T-helper 1 cell treated with Interleukin-12 subunit alpha and Interleukin-12 subunit beta and Interleukin-4 antibody, amounts not matched to agents 30 ng/mL and 1 ng/mL, for 36 hours (primary cell): ENCODE results near the gene CYP46A1. TPM values are rescaled to one million over a fixed set of nuclear protein-coding genes. Genes with fewer than 3 reads are reported as not detected.

ENCODE experiments used
- intact Hi-C: fragments of 100-400 bp; cut with micrococcal nuclease; formaldehyde crosslinking; loops from one replicate; pipeline ENCODE4 v1.15.1; 2024
- total RNA-seq: library from RNA; stranded (reverse); gene quantifications from 2 replicates; pipeline ENCODE4 v1.2.3, GENCODE V29; 2022

Gene CYP46A1
- total RNA-seq, 1 donor from 2014 or later = not detected

DNA sequence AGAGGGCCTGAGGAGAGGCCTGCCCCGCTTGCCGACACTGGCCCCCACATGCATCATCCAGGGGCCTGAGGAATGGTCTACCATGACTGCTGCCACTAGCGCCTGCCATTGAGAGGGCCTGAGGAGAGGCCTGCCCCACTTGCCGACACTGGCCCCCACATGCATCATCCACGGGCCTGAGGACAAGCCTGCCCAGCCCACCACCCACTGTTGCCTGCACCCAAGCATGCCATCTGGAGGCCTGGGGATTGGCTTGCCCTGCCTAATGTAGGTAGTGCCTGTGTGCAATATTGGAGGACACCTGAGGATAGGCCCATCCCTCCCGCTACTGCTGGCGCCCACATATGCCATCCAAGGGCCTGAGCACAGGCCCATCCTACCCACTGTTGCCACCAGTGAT, 24.4 kb downstream of the CYP46A1 start:
- intact Hi-C loops = no loop called here

DNA sequence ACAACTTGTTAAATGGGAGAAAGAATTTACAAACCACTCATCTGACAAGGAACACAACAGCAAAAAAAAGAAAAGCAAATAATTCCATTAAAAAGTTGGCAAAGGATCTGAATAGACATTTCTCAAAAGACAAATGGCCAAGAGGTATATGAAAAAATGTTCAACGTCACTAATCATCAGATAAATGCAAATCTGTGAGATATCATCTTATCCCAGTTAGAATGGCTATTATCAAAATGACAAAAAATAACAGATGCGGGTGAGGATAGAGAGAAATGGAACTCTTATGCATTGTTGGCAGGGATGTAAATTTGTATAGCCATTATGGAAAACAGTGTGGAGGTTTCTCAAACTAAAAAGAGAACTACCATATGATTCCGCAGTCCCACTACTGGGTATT, 29.9 kb downstream of the CYP46A1 start:
- intact Hi-C loops = no loop called here

DNA sequence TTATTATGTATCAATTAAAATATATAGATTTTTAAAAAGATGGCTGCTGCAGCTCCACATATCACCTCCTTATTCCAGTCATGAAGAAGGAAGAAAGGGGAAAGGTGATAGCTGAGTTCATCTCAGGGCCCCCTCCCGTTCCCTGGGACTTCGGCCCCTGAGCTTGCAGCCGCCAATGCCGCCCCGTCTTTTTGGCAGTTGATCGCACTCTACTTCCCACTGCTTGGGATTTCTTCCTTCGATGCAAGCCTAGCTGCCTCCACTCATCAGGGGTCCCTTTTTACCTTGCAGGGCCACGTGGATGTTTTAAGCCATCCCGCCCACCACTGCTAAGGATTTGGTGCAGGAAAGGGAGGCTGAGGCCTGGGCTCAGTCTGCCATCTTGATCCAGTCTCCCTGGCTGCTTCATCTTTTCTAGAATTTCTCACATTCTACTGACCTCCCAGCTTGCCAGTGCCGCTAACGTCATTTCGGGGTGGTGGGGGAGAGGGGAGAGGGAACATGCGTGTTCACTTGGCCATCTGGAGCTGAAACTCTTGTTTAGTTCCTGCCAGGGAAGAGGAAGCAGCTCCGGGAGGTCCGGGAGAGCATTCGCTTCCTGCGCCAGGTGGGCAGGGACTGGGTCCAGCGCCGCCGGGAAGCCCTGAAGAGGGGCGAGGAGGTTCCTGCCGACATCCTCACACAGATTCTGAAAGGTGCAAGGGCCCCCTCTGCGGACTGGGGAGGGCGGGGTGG, 31.3 kb downstream of the CYP46A1 start:
- intact Hi-C loops = no loop called here

DNA sequence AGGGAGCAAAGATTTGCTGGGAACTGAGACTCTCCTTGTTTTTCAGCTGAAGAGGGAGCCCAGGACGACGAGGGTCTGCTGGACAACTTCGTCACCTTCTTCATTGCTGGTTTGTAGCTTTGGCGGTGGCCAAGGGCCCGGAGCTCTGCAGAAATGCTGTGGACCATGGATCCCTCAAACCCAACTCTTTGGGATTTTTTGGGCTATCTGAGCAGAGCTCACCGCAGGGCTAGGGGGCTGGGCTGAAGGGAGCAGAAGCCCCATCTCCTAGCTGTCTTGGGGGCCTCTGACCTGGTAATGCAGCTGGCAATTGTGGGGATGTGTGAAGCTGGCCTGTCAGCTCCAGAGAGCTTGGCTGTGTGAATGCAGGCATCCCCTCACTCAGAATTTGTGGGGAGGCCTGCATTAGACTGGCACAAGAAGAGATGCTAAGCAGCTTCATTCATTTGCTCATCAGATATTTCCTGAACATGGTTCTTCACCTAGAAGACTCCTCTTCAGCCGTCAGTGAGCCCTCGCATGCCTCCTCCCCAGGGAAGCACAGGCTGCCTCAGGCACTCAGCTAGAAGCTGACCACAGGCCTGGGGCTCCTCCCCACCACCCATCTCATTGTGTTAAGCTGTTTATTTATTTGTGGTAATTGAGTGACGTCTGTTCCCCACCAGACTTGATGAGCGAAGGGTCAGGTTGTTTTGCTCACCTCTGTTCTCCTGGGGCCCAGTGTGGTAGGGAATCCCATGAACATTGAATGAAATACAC, 32.2 kb downstream of the CYP46A1 start:
- intact Hi-C loops = no loop called here

DNA sequence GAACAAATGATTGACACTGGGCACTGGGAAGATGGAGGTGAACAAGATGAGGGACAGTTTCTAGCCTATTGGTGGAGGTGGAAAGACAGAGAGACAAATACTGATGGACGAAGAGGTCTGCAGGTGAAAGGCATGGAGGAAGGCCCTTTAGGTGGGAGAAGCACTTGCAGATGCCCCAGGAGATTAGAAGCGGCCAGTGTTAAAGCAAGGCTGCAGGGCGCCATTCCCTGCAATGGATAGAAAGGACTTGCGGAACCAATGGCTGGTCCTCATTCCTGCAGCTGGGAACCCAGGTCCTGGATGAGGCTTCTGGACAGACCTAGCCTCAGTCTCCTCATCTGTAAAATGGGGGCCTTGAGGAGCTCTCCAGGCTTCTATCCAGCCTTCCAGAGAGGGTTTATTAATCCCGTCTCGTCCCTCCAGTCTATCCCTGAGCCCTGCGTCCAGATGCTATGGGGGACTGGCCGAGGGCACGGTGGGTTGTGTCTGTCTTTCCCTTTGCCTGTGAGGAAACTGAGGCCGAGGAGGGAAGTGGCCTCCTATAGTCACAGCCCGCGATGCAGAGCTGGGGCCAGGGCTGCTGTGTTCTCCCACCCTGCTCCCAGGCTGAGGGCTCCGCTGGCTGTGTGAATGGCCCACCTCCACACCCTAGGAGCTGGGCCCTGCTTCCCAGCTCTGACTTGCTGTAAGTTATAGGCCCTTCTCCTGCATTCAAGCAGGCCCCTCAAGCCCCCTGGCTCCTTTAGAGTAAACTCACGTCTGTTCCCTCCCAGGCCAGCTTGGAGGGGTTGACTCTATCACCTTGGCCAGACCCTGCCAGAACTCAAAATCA, 33.0 kb downstream of the CYP46A1 start:
- intact Hi-C loops = no loop called here

DNA sequence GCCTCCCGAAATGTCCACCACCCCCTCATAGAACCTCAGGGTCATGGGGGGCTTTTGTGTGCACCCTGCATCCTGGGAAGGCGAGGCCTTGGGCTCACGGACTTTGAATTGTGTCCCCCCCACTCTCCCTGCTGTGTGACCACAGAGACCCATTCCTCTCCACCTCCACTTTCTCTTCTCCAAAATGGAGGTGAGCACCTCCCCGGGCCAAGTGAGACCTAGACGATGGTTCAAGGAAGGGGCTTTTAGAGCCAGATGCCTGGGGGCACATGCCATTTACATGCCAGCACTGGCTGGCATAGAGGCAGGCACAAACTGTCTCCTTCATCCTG, 33.5 kb downstream of the CYP46A1 start:
- intact Hi-C loops = no loop called here

DNA sequence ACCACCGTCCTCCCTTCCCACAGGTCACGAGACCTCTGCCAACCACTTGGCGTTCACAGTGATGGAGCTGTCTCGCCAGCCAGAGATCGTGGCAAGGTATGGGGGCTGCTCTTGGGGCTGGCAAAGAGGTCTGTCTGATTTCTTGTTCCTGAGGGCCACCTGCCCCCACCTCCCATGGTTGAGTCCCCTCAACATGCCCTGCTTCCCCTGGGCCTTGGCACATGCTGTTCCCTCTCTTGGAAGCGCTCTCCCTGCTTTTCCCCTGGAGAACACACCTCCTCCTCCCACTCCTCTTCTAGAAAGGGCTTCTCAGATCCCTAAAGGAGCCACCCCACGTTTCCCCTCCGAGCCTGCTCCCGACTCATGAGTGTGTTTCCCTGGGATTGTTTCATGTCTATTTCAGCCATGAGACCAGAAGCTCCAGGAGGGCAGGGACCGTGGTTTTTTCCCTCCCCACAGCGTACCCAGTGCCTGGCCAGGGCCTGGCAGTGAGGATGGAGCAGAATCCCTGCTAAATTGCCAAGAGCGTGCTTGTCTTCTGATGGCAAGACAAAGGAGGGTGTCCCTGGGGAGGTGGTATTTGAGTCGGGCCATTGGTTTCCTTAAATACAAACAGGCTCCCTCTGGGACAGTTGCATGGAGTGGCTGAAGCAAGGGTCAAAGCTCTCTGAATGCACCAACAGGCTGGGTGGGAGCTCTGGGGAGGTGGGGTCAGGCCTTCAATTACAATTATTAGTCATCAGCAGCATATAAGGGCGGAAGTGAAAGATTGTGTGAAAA, 34.1 kb downstream of the CYP46A1 start:
- intact Hi-C loops = no loop called here

DNA sequence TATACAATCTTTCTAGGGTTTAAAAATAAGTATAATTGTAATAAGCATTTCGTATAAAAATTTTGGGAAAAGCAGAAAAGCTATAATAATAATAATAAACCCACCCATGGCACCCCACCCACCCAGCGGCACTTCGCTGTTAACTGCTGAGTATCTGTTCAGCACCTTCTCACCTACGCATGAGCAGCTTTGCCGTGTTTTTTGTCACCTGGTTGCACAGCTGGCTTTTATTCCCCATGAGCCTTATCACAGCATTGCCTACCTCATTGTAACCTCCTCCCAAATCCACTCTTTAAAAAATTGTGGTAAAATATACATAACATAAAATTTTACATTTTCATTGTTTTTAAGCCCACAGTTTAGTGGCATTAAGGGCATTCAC, 34.7 kb downstream of the CYP46A1 start:
- intact Hi-C loops = no loop called here

DNA sequence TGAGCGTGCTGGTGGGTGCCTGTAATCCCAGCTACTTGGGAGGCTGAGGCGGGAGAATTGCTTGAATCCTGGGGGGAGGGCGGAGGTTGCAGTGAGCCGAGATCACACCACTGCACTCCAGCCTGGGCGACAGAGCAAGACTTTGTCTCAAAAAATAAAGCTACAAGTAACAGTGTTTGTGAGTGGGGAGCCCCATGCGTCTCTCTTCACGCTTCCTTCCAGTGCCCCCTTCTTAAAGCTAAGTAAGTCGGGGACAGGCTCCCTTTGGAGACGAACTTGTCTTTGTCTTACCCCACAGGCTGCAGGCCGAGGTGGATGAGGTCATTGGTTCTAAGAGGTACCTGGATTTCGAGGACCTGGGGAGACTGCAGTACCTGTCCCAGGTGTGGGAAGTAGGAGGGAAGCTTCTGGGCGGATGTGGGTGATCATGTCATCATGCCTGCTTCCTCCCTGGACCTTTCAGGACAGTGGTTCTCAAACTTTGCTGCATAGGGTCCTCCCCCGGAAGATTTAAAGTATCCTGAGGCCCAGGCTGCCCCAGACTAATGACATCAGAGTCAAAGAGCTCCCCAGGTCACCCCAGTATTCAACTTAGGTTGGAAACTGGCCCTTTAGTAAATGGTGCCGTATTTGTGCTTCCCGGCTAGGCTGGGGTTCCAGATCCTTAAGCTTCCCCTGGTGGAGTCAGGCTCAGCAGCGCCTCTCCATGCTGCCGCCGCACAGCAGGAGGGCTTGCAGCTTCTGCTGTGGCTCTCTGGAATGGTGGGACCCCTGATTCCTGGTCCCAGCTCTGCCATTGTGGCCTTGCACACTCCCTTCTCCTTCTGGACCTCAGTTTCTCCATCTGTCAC, 37.1 kb downstream of the CYP46A1 start:
- intact Hi-C loops = no loop called here

DNA sequence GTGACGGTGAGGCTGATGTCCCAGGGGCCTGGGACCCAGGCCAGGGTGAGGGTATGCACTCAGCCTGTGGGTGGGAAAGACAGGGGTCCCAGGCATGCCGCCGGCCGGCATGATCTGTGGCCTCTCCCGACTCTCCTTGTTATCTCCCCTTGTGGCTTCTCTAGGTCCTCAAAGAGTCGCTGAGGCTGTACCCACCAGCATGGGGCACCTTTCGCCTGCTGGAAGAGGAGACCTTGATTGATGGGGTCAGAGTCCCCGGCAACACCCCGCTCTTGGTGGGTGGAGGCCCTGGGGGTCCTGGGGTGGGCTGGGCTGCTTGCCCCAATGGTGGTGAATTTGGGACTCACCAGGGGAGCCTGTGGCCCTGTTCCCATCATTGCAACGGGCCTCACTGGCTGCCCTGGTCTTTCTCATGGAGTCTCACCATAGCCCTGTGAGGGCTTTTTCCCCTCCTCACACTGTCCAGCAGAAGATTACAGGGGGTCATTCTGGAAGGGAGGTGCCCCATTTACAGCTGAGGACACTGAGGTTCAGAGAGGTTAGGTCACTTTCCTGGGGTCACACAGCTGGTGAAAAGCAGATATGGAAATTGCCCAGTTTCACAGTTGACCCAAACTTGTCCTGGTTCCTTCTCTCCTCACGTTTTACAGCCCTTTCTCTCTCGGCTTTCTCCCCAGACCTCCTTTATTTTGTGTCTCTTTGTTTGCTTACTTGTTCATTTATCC, 37.9 kb downstream of the CYP46A1 start:
- intact Hi-C loops = no loop called here

DNA sequence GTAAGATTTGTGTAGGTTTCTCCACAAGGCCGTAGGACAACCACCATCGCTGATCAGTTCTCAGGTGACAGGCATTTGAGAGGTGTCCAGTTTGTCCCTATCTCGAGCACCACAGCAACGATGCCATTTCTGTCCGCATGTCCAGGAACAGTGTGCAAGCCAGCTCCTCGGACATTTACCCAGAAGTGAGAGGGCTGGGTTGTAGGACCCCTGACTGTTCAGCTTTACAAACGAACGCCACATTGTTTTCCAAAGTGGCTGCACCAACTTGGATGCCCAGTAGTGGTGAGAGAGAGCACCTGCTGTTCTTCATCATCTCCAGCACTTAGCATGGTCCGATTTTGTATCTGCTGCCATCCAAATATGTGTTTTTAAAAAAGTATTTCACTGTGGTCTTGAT, 38.6 kb downstream of the CYP46A1 start:
- intact Hi-C loops = no loop called here

DNA sequence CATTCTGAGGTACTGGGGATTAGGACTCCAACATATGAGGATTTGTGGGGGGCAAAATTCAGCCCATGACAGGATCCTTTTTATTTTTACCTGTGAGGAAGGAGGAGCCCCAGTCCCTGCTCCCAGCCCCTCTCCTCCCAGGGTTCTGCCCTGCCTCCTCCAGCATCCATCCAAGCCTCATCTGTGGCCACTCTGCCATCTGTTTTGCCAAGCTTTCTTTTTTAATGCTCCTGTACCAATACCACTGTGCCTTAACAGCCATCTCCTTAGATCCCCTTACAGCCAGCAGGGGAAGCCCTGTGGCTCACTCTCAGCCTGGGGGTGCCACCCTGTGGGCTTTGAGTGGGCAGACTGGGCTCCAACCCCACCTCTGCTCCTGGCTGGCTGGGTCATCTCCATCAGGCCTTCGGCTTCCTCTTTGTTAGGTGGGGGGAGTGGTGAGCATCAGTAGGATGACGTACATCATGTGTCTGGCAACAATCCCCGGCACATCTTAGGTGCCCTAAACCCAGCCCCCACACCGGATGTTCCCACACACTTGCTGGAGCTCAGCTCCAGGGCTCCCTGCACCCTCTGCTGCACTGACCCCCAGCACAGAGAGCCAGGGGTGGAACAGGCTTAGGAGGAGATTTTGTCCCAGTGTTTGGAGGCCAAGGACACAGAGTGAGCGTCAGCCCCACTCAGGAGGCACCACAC, 40.2 kb downstream of the CYP46A1 start:
- intact Hi-C loops = no loop called here

DNA sequence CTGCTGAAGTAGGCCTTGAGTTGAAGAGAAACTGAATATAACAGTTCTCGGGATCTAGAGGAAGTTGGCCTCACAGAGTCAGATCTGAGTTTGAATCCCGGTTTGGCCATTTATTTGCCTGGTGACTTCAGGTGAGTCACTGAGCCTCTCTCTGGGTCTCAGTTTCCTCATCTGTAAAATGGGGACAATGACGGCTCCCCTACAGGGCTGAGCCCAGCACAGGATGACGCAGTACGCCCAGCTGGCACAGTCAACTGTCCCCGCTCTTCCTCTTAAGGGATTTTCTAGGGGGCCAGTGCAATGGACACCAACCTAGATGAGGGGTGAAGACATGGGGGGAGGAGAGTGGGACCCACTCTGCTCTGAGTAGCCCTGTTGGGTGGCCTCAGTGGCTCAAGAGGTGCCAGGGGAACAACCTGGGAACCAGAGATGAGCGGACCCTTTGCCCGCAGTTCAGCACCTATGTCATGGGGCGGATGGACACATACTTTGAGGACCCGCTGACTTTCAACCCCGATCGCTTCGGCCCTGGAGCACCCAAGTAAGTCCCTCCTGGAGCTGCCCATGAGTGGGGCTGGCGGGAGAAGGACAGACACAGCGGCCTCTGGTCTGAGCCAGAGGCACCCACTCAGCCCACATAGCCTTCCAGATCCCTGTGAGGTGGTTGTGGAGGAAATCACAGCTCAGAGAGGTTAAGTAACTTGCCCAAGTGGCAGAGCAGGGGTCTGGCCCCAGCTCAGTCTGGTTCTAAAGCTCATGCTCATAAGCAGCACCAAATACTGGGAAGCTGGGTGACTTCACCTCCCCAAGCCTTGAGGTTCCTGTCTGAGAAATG, 41.1 kb downstream of the CYP46A1 start:
- intact Hi-C loops = no loop called here

DNA sequence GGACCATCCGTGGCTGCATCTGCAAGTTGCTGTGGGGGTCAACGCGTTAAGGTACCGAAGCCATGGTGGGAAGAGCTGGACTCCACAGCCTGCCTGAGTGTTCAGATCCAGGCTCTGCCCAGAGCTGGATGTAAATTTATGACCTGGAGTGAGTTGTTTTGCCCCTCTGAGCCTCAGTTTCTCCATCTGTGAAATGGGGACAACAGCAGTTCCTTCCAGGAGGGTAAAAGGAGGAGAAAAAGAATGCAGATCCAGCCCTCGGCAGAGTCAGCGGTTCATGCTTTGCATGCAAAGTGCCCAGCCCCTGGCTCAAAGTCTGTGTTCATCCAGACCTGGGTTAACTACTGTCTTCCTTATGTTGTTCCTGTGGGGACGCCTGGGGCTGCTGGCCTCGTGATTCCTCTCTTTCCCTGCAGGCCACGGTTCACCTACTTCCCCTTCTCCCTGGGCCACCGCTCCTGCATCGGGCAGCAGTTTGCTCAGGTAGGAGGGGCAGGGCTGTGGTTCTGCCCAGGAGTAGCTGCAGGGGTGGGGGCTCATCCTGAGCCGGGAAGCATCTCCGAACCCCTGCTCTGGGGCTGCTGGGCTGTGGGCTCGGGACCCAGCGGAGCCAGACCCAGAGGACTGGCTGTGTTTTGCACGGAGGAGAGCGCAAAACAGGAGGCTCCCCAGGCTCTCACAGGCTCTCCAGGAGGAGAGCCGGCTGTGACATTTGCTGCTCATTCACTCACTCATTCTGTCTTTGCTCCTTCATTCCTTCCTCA, 41.9 kb downstream of the CYP46A1 start:
- intact Hi-C loops = no loop called here

DNA sequence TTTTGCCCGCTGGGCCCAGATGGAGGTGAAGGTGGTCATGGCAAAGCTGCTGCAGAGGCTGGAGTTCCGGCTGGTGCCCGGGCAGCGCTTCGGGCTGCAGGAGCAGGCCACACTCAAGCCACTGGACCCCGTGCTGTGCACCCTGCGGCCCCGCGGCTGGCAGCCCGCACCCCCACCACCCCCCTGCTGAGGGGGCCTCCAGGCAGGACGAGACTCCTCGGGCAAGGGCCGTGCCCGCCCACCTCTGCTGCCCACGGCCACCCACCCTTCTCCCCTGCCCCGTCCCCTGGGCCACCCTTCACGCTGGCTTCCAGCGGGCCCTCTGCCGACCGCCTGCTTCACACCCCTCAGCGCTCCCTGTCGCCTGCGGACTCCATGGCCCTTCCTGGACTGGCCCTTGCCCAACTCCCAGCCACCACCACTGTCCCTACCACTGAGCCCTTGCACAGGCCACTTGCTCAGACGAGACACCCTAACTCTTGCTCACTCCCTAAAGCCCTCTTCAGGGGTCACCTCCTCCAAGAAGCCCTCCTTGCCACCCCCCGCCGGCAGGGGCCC, 42.5 kb downstream of the CYP46A1 start:
- intact Hi-C loops = no loop called here

DNA sequence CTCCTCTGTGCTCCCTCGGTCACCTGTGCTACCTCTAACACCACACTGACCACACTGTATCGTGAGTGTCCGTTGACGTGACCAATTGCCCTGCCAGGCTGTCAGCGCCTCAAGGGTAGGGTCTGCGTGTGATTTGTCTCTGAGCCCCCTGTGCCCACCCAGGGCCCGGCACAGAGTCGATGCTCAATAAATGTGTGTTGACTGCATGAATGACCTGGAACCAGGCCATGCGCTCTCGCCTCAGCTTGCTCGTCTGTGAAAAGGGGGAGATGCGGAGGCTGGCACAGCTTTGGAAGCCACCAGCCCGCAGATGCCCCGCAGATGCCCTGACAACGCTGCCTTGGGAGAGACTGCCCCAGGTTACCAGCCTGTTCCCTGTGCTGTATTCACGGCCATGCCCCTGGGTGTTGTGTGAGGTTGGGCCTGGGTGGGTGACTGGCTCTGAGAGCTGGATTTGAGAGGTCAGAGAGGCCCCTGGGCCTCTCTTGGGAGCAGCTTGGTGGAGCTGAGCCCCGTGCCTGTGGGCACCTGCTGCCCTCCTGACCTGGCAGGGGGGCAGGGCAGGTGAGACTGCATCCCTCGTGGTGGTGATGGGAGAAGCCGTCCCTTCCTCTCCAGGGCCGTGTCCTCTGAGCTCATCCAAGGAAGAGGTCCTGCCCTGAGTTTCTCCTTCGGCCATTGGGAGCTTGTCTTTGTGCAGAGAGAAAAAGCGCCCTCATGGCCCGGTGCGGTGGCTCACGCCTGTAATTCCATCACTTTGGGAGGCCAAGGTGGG, 43.2 kb downstream of the CYP46A1 start:
- intact Hi-C loops = no loop called here
